Stimulated activated CD8-positive, alpha-beta memory T cell treated with anti-CD3 and anti-CD28 coated beads, Interleukin-15, amount 100 ng/mL, for 48 hours (primary cell): ENCODE data around the gene MEGF11.

Source experiments
- DNase-seq, 2 donors: peaks; one replicate each; pipeline ENCODE4 v3.0.0-alpha.2; 2020; ENCODE audit warnings: low read depth in 2 of 2

The MEGF11 gene

DNA sequence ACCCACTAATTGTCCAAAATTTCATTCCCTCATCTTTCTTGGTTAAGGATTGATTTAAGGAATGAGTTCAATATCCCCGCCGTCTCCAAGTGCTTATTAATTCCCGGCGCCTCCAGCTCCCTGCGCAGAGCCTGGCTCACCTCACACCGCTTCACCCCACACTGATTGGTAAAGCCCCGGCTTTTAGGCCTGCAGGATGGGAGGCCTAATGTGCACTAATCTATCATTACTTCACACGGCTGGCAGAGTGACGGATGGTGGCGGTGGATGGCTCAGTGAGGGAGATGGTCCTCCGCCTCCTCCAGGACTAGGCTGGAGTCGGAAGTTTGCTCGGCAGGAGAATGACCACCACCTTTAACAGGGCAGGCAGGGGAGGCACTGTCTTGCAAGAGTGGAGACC lies 81.7 kb downstream of the MEGF11 start:
- DNase-seq: no peak

DNA sequence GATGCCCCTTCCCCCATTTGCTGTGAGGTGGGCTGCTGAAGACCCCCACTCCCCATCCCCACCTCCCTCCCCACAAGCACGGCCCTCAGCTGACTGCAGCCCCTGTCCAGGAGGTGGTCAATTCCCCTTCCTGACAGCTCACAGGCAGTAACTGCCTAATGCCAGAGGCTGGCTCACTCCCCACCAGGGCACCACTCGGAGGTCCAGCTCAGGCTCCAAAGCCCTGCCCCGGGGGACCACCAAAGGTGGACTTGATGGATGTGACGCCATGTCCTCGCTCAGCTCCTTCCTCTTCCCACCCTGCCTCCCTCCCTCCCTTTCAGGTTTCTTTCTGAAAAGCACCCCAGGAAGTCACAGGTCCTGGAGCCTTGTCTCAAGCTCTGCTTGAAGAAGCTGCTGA lies 82.8 kb downstream of the MEGF11 start:
- no peak for DNase-seq

DNA sequence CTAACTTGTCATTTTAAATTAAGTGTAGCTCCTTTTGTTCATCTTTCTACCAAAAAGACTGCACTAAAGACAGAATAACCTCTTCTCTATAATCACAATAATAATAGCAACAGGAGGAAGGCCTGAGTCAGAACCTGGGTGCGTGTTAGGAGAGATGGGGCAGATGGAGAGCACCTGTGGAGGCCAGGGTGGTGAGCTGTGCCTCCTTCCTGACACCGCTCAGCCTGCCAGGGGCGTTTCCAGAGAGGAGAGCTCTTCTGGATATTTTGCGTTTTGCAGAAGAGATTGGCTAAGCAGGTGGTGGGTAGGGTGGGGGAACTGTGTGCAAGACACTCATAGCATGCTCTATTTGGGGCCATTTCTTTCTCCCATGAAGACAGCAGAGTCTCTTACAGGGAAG lies 83.5 kb downstream of the MEGF11 start:
- DNase-seq: no peak

DNA sequence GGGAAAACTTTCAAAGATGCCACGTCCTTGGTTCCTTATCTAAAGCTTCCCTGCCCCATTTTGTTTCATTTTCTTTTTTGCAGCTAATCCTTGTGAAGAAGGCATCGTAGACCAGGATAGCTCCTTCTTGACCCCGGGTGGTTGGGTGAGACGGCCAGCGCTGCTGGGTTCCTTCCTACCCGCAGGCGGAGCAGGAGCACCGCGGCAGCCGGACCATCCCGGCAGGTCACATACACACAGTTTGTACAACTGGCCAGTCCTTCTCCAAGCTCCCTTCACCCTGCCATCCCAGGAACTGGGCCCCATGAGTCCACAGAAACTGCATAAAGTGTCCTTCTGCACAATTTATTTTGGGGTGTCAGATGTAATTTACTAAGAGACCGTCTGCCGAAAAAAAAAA lies 83.9 kb downstream of the MEGF11 start:
- DNase-seq: no peak

DNA sequence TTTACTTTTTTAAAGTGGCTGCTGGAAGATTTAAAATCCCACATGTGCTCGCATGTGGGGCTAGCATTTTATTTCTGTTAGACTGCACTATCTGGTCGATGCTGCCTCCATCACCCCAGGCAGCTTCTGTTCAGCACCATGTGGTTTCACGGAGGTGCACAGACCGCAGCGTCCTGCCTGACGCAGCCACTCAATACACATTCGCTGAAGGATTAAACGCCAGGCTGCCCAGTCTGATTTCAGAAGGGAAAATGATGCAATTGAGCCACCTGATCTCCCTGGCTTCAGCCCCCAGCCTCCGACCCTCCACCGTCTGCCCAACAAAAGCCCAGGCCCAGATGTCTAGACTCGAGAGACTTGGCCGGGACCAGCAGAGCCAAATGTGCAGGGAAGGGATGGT lies 84.5 kb downstream of the MEGF11 start:
- DNase-seq: no peak

DNA sequence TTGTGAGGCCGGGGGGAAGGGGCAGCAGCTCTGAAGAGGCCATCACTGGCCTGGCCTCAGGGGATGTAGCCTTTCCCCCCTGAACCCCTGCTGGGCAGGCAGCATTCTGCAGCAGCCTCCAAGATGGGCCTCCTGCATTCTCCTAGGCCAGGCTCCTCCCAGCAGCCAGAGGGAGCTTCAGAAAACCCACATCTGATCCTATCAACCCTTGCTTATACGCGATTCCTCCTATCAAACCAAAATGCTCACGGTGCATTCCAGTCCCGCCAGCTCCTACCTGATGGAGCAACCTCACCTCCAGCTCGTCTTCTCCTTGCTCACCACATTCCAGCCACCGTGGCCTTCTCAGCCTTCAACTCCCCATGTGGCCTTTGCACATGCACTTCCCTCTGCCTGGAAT lies 85.7 kb downstream of the MEGF11 start:
- no peak for DNase-seq

DNA sequence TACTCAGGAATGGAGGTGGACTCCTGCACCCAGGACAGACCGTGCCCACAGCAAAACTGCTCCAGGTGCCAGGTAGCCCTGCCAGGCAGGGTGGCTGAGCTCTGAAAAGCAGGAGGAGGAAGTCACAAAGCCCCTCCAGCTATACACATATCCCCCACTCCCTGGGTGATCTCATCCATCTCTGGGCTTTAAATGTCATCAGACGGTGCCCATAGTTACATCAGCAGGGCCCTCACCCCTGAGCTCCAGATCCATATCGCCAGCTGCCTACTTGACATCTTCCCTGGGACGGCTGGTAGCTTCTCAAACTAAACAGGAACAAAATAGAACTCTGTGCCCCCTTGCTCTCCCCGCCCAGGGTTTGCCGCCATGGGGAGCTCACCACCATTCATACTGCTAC lies 87.7 kb downstream of the MEGF11 start:
- DNase-seq: no peak

DNA sequence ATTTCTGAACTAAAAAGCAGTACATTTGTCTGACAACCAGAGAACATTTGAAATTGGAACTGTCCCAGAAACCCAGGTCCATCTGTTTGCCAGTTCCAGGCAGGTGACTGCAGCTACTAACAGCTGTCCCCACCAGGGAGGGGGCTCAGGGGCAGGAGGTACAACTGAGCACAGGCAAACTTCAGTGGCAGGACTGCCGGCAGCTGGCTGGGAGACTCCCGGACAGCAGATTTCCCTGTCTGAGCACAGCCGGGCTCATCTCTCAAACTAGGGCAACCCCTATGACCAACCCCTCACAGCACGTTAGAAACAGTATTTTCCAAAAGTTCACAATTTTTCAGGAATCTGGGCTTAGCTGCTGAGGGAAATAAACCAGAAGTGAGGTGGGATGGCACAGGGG lies 88.8 kb downstream of the MEGF11 start:
- no peak for DNase-seq

DNA sequence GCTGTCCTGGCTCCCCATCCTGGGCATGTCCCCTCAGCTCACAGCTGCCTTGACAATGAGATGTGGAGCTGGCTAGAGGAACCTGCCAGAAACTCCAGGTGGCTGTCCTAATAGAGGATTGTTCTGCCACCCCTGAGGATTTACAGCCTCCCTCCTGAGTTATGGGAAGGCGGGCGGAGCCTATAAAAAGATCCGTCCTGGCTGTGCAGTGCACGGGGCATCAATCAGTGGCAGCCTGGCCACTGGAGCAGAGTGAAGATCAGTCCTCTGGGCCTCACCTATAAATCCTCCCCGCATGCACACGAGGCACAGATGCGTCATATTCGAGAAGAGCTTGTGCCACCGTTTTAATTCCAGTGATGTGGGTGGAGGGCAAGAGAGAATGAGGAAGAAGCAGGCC lies 90.0 kb downstream of the MEGF11 start:
- DNase-seq: no peak

DNA sequence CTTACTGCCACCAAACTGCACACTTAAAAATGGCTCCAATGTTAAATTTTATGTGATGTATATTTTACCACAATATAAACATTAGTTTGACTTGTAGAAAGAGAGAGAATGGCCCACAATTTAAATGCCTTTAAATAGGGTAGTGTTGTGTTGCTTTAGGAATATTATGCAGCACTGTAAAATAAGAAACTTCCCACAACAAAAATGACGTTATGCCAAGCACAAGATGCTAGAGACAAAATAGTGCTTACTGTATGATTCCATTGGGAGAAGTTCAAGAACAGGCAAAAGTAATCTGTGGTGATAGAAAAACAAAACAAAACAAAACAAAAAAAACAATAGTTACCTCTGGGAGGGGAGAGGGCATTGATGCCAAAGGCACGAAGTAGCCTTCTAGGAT lies 91.3 kb downstream of the MEGF11 start:
- DNase-seq: no peak

DNA sequence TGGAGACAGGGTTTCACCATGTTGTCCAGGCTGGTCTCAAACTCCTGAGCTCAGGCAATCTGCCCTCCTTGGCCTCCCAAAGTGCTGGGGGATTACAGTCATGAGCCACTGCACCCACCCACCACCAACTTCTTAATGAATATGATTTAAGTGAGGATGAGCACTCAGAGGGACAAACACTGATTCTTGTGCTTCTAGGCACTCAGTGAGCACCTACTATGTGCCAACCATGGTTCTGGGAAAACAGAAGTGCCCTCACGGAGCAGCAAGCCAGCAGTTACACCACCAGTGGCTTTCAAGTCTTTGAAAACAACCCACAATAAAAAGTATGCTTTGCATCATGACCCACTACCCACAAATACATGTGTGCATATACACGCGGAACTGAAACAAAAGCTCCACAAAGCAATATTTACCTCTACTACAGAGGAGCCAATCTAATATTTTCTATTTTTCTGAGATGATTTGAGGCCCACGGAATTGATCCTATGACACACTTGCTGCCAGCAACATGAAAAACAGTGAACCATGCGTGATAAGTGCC lies 91.9 kb downstream of the MEGF11 start:
- no peak for DNase-seq

DNA sequence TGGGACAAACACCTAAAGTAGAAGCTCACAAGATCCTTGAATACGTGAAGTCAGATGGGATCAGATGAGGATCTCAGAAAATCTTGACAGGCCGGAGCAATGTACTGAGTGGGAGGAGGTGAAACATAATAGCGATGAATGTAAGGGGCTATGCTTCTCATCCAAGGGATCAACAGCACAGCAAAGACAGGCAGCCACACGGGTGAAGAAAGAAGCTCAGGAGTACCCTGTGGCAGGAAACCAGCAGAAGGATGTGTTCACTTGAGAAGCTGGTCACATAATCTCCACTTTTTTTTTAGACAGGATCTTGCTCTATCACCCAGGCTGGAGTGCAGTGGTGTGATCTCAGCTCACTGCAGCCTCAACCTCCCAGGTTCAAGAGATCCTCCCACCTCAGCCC lies 92.4 kb downstream of the MEGF11 start:
- no peak for DNase-seq

DNA sequence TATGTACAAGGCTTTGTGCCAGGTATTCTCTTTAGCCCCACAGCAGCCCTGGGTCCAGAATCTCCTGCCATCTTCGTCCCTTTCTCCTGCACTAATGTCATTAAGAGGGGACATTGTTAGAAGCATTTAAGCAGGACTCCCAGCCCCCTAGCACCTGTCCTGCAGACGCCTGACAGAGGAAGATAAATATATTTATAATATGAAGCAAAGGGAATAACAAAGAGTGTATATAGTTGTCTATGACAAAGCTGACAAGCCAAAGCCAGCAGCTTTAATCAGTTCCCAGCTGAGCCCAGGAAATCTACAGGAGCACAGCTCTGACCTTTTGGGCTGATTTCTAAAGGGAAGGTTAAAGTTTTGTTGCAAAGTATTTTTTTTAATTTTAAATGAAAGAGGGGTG lies 96.0 kb downstream of the MEGF11 start:
- DNase-seq: no peak

DNA sequence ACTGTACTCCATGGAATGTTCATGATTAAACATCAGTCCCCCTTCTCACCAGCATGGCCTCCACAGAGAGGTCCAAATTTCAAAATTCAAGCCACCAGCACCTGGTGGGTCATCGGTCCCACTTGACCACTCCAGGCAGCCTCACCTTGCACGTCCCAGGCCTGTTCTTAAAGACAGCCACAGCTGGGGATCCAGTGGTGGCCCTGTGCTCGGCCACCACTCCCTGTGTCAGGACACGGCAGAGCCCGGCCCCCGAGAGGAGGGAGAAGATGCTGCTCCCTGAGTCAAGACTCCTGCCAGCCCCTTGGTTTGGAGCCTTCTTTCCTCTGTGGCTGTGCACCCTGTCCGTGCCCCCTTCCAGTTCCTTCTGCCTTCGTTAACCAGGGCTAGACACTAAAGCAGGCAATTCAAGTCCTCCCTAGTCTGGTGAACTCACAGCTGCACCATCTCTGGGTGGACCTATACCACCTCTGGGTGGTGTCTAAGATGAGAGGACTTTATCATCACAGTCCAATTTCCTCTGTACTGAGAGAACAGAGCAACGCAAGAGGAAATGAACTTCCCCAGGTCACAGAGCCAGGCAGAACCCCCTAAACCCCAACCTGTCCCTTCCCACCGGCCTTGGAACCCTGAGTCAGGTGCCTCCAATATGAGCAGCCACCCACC lies 97.1 kb downstream of the MEGF11 start:
- no peak for DNase-seq

DNA sequence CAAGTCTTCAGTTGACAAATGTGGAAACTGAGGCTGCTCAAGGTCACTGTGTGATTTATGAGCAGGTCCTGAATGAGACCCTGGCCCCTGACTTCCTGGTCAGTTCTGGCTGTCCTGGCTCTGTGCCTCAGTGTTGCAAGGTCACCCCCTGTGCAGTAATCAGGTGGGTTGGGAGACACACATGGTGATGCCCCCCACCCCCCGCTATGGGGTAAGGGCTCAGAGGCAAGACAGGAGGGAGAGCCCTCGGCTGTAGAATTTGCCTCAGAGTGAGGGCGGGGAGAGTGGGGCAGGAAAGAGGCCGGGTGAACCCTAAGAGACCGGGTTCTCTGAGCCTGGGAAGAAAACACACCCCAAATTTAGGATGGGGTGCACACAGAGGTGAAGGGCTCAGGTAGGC lies 98.5 kb downstream of the MEGF11 start:
- DNase-seq: no peak

DNA sequence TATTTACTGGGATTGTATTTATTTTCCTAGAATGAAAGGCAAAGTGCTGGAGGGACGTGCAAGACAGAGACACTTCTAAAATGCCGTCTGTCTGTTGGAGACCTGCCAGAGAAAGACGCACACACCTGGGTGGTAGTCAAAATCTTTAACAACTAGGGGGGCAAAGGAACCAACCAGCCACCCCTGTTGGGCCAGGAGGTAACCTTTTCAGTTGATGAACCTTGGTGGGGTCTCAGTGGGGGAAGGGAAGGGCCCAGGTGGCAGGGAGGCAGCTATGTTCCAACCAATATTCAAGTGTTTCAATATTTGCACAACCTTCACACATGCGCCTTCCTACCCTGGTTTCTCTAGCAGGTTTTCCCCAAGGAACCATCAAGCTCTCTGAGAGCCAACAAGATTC lies 99.0 kb downstream of the MEGF11 start:
- no peak for DNase-seq

DNA sequence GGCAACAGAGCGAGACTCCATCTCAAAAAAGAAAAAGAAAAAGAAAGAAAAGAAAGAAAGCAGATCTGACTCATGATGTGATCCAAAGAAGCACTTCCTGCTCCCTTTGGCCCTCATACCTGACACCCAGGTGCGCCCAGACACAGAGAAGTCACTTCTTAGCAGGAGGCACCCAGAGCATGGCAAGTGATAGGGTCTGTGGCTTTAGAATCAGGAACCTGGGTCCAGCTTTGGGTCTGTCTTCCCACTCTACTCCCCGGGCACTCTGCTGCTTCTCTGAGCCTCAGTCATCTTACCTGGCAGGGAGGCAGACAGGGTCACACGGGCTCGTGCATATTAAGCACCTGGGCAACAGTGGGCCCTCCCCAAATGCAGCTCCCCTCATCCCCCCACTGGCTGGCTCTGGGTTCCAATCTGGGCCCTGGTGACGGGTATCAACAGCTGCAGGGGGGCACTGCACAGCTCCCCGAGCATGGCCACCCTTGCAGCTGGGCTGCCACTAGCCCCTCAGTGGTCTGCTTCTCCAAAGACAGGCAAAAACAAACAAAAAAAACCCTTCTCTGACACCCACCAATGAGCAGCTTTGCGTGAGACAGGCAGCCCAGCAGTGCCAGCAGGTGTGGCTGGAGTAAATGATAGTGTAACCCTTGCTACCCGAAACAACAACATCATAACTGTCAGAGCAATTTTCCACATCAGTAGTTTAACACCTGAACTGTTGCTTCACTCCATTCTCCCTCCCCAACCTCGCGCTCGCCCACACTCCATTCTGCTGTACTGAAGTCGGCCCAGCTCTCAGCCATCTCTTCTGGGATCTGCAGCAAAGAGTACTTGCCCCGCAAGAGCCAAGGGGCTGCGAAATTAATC lies 99.8 kb downstream of the MEGF11 start:
- no peak for DNase-seq

DNA sequence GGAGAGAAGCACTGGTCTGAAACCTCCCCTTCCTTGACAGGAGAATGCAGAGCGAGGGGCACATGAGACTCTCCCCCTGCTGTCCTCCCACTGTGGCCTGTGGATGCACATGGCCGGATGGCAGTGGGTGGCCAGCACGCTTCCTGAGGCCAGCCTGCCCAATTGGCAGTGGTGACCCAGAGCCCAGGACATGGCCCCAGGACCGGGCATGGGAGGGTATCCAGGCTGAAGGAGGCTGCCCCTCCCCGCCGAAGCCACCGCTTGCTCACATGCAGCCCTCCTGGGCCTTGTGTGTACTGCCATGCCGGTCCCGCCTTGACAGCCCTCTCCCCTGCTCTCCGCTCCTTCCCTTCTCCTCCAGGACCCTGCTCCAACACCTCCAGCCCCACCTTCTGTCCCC lies 100.9 kb downstream of the MEGF11 start:
- DNase-seq: no peak

DNA sequence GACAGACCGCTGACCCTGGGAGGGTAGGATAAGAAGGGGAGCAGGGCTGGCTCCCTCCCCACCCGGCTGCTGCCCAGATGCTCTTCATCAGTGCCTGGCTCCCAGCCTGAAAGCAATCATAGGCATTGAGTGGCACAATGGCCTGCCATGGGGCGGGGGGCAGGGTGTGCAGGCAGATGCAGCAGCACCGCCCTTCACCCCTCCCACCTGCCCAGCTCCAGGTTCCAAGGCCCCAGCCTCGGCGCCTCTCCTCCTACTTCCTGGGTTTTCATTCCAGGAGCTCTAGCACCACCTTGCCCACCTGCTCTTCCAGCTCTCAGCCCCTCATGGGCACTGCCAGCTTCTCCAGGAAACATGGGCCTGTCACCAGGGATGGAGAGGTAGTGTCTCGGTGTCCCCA lies 101.7 kb downstream of the MEGF11 start:
- no peak for DNase-seq

DNA sequence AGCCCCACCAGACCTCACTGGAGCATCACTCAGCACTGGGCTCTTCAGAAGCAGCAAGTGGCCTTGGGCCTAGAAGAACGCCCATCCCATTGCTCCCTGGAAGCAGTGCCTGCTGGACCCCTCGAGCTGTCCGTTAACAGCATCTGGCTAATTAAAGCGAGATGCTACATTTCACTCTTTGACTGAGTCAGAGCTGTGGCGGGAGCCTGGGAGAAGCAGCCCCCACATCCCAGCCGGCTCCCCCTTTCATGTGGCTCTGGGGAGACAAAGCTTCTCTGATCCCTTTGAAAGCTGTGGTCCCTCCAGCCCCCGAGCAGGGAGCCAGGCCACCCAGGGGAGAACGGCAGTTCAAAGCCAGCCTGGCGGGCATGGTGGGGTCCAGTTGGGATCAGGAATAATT lies 103.7 kb downstream of the MEGF11 start:
- DNase-seq: no peak

DNA sequence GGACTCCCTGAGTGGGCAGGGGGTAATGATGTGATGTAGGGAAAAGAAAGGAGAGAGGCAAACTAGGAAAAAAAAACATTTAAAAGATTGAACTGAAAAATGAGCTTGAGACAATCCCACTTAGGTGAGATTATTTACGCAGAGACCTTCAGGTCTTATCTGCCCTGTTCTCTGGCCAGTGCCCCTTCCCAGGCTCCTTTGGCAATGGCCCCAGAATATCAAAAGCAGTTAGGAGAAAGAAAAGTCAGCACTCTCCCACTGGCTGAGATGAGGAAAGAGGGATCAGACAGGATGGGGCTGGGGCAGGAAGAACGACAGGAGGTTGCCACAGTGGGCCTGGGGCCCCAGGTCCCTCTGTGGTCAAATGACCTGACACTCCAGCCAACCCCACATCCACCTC lies 105.4 kb downstream of the MEGF11 start:
- no peak for DNase-seq

DNA sequence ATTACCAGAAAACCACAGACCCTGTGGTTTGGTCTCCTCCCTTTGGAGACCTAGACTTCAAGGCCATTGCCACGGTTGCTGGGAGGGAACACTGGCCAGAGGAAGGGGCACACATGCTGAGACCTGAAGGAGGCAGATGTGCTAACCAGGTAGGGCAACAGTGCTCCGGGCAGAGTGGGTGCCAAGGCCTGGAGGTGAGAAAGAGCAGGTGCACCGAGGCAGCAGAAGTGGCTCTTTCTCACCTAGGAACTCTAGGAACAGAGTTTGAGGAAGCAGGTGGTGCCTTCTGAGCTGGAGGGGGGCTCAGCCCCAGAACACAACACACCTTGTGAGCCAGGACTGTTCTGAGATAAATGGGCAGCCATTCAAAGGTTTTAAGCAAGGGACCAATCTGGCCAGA lies 106.1 kb downstream of the MEGF11 start:
- DNase-seq: no peak

DNA sequence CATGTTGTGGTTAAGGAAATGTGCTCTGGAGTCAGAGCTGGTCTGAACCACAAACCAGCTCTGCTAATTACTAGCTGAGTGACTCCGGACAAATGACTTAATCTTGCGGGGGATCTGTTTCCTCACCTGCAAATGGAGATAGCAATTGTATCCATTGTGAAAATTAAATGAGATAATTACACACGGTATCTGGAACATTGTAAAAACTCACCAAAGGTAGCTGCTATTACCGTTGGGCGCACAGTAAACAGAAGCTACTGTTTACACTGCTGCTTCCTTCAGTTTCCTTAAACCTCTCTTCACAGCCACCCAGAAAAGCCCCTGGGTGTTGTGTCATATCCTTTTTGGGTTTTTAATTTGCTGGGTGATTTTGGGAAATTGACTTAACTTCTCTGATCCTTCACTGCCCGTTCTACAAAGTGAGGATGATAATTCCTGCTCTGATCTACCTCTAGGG lies 107.8 kb downstream of the MEGF11 start:
- no peak for DNase-seq
